Ovary (tissue), 3 donors: ENCODE results near the gene NMT1.

ENCODE experiments used
- CTCF ChIP-seq, 3 donors: fragments of 450-650 bp in 2 of 3; fragments of 200-600 bp in 1 of 3; IDR thresholded peaks; one replicate each; pipeline versions ENCODE4 v1.5.1 to v1.8.0; 2016 to 2022; ENCODE audit warnings: antibody characterized with exemption in 3 of 3, mild to moderate bottlenecking in 1 of 3
- EP300 ChIP-seq: sonication (generic); formaldehyde crosslinking; IDR thresholded peaks from one replicate; pipeline ENCODE4 v1.6.1; 2017; ENCODE audit warnings: antibody characterized with exemption
- POLR2A ChIP-seq: fragments of 450-650 bp; IDR thresholded peaks from one replicate; pipeline ENCODE4 v1.6.1; 2017; ENCODE audit warnings: antibody characterized with exemption, mild to moderate bottlenecking, moderate library complexity
- donor health status: DM: no; HTN: no; CAD: no.

GRCh38 chr17:45090711-45091110 is 29.6 kb downstream of the NMT1 start:
- TF ChIP-seq CTCF (IDR thresholded peaks at IDR 0.05) (no peak), POLR2A (no peak), EP300 (no peak)
